ENCODE data around the gene GPR50.

GPR50 gene

GRCh38 chrX:151228935-151229334 lies 52.6 kb downstream of the GPR50 start:
- DNase-seq: no peak

Data from NCI-H82 (cell line).